Stimulated activated CD8-positive, alpha-beta memory T cell treated with anti-CD3 and anti-CD28 coated beads, Interleukin-7, amount 100 ng/mL, for 48 hours (primary cell): ENCODE data around the gene RAN.
A peak's percentile ranks its signal among the peaks of the same experiment; 100 is the strongest.
"Not testable (repeated sequence)": the region's sequence is repeated elsewhere in the genome, so short reads cannot be mapped to it uniquely, and the experiment has no call there.

Experiments
- DNase-seq, 2 donors: peaks; one replicate each; pipeline ENCODE4 v3.0.0-alpha.2; 2020; ENCODE audit warnings: low read depth in 1 of 2; ENCODE audit errors: extremely low read depth in 1 of 2

RAN gene

DNA sequence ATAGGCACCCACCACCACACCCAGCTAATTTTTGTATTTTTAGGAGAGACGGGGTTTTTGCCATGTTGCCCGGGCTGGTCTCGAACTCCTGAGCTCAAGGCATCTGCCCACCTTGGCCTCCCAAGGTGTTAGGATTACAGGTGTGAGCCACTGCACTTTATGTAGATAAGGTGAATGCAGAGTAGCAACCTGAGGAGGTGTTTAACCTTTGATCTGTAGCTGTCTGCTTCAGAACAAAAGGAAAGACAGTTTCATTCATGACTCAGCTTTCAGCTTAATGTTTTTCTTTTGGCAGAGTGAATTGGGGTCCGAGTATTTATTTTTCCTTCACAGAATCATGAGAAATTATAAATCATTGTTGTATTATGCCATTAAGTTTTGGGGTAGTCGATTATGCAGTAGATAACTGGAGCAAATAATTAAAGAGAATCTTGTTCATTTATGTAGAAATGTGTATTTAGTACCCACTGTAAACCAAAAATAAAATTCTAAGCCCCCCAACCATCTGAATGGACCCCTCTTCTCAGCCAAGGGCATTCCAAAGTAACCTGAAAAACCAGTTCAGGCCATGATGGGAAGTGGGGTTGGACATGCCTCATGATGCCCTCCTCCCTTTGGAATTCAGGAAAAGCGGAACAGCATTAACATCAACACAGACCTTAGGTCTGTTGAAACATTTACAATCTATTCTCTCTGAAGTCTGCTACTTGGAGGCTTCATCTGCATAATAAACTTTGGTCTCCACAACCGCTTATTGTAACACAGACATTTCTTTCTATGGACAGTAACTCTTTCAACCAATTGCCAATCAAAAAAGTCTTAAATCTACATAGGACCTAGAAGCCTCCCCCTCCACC lies 22.1 kb upstream of the RAN start:
- no peak for DNase-seq

DNA sequence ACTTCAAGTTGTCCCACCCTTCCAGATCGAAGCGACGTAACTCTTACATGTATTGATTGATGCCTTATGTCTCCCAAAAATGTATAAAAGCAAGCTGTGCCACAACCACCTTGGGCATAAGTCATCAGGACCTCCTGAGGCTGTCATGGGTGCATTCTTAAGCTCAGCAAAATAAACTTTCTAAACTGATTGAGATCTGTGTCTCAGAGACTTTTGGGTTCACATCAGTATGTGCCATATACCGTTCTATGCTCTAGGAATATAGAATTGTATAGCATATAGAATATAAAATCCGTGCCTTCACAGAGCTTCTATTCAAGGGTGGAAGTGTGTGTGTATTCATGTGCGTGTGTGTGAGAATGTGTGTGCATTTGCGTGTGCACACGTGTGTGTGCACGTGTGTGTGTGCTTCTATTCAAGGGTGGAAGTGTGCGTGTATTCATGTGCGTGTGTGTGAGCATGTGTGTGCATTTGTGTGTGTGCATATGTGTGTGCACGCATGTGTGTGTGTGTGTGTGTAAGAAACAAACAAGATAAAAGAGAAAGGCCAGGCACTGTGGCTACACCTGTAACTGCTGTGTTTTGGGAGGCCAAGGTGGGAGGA lies 21.3 kb upstream of the RAN start:
- no peak for DNase-seq

DNA sequence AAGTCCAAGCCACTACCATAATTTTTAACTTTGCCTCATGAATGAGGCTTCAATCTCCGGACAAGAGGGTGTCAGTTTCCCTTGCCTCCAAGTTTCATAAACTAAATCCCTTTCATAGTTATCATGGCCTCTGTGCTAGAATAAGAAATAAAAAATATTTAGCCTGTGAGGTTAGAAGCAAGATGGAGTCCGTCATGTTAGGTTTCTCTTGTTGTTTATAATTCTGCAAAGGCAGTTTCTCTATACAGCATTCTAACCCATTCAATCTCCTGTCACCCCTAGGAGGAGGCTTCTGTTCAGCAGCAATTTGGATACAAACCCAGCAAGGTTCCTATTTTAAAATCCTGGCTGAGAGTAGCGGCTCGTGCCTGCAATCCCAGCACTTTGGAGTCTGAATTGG lies 15.8 kb upstream of the RAN start:
- no peak for DNase-seq

DNA sequence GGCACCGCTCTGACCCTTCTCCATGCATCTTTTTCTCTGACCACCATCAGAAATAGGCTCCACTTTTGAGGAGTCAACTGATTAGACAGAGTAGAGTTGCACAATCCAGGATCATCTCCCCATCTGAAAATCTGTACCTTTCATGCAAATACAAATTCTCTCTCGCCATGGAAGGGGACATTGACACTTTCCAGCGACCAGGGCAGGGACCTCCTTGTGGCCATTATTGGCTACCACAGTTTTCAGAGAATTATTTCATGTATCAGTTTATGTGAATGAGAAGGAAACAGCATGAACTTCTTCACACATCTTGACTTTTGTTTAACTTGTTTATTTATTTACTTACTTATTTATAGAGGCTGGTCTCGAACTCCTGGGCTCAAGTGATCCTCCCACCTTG lies 13.8 kb upstream of the RAN start:
- no peak for DNase-seq

DNA sequence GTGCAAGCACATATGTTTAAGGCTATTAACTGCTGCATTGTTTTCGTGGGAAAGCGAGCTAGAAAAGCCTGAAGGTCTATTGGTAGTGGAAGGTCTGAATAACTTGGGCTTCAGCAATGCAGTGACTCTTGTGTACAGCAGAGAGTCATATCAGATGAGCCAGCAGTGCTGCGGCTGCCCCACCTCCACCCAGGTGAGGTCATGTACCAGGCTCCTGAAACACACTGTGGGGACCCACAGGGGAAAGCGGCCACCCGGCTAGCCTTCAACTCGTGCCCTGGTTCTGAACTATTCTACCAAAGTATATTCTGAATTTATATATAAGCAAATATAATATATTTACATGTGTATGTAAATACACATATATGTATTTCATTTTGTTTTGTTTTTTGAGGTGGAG lies 12.7 kb upstream of the RAN start:
- no peak for DNase-seq

- DNase-seq: no peak
Measured at GRCh38 chr12:130860311-130860710, 11.6 kb upstream of the RAN start.

- no peak for DNase-seq
Measured at GRCh38 chr12:130862161-130862560, 9.7 kb upstream of the RAN start.

DNA sequence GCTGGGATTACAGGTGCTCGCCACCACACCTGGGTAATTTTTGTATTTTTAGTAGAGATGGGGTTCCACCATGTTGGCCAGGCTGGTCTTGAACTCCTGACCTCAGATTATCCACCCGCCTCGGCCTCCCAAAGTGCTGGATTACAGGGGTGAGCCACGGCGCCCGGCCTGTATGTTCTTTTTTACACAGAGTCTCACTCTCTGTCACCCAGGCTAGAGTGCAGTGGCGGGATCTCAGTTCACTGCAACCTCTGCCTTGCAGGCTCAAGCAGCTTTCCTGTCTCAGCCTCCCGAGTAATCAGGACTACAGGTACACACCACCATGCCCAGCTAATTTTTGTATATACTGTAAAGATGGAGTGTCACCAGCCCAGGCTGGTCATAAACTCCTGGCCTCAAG lies 9.1 kb upstream of the RAN start:
- DNase-seq: not testable (repeated sequence)

- DNase-seq: no peak
Measured at GRCh38 chr12:130863298-130863697, 8.6 kb upstream of the RAN start.

- DNase-seq: no peak
Measured at GRCh38 chr12:130868412-130868811, 3.5 kb upstream of the RAN start.

DNA sequence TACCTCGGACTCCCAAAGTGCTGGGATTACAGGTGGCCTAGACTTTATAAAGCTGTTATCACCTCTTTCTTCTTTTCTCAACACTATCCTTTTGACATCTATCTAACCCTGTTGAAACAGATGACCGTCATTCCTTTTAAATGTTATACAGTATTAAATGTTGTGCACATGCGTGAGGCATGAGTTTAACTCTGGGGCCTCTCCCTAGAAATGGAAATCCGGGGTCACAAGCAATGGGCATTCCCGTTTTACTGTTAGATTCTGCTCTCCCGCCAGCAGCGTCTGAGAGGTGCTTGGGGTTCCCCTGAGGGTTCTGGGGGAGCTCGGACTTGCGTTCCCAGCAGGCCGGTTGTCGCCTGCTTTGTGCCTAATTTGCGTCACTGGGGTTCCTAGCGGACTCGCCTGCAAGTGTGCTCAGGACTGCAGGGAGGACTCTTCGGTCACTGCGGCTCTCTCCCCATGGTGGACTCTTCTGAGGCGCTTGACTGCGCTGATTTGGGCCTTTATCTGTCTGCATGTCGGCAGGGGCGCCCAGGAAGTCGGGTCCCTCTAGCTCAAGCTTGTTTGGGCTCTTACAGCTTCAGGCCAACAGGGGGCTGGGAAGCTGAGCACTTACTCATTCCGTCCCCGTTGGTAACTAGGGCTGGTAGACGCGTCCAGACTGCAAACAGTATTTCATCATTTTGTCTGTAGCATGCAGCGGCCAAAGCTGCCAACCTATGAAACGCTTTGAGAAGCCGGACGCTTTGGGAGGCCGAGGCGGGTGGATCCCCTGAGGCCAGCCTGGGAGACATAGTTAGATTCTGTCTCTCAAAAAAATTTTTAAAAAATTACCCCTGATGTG lies 1.2 kb upstream of the RAN start:
- peak; percentile 33 to 73 for DNase-seq

GRCh38 chr12:130872179-130873096 lies 572 bp downstream of the RAN start:
- no peak for DNase-seq

GRCh38 chr12:130873106-130873795 lies 1.4 kb downstream of the RAN start:
- DNase-seq: no peak

DNA sequence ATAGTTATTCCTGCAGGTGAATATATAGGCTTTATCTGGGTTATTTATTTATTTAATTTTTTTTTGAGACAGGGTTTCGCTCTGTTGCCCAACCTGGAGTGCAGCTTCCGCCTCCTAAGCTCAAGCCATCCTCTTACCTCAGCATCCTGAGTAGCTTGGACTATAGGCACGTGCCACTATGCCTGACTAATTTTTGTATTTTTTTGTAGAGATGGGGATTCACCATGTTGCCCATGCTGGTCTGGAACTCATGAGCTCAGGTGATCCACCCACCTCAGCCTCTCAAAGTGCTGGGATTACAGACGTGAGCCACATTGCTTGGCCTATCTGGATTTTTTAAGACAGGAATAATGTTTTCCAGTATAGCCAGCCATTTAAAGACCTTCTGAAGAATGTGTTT lies 2.0 kb downstream of the RAN start:
- no peak for DNase-seq

DNA sequence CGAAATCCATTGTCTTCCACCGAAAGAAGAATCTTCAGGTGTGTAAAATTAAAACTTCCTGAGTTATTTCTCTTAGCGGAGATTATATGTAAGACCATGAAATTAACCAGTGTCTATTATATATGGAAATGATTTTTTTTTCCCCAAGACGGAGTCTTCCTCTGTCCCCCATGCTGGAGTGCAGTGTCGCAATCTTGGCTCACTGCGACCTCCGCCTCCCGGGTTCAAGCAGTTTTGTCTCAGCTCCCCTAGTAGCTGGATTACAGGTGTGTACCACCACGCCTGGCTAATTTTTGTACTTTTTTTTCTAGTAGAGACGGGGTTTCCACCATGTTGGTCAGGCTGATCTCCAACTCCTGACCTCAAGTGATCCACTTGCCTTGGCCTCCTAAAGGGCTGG lies 2.8 kb downstream of the RAN start:
- no peak for DNase-seq

- no peak for DNase-seq
Measured at GRCh38 chr12:130875193-130875592, 3.3 kb downstream of the RAN start.

GRCh38 chr12:130875708-130876107 lies 3.8 kb downstream of the RAN start:
- DNase-seq: not testable (repeated sequence)

DNA sequence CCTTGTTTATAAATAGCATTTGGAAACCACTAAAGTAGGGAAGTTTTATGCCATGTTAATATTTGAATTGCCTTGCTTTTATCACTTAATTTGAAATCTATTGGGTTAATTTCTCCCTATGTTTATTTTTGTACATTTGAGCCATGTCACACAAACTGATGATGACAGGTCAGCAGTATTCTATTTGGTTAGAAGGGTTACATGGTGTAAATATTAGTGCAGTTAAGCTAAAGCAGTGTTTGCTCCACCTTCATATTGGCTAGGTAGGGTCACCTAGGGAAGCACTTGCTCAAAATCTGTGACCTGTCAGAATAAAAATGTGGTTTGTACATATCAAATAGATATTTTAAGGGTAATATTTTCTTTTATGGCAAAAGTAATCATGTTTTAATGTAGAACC lies 4.4 kb downstream of the RAN start:
- no peak for DNase-seq

- DNase-seq: no peak
Measured at GRCh38 chr12:130876758-130877157, 4.9 kb downstream of the RAN start.

- no peak for DNase-seq
Measured at GRCh38 chr12:130877333-130877732, 5.5 kb downstream of the RAN start.
